ENCODE measurements around the gene ASXL1. TPM values are rescaled to one million over a fixed set of nuclear protein-coding genes. Genes with fewer than 3 reads are reported as not detected.

ASXL1 gene
- total and polyA plus RNA-seq, 9 donors: 31.6 to 85.1 (median 67.9) TPM

- peak; percentile 62 to 85 (median 73) for DNase-seq
- Histone ChIP-seq H3K4me3 (peak overlapping the region; percentile 38), H3K4me1 (ENCODE audit: insufficient read depth) (peaks cover 10% of the 10 kb centered on the region), H3K9me3 (no peaks in the 10 kb centered on the region), H3K27ac (no peak overlapping the region), H3K27me3 (no peaks in the 10 kb centered on the region), H3K36me3 (no peaks in the 10 kb centered on the region)
- WGBS, 3 donors: 2 to 3% (median 3%) methylated on average over 11 to 36 of the region's 36 CpGs
- intact Hi-C loops (cut with DNase I): loop anchor here in 1 of 4 donors (5.0 kb wide), 1 partner anchor 95 kb away; no protein-coding TSS in a partner anchor
- TF ChIP-seq POLR2A (IDR thresholded peaks at IDR 0.05): no peak
- TF ChIP-seq, protein P1, sequence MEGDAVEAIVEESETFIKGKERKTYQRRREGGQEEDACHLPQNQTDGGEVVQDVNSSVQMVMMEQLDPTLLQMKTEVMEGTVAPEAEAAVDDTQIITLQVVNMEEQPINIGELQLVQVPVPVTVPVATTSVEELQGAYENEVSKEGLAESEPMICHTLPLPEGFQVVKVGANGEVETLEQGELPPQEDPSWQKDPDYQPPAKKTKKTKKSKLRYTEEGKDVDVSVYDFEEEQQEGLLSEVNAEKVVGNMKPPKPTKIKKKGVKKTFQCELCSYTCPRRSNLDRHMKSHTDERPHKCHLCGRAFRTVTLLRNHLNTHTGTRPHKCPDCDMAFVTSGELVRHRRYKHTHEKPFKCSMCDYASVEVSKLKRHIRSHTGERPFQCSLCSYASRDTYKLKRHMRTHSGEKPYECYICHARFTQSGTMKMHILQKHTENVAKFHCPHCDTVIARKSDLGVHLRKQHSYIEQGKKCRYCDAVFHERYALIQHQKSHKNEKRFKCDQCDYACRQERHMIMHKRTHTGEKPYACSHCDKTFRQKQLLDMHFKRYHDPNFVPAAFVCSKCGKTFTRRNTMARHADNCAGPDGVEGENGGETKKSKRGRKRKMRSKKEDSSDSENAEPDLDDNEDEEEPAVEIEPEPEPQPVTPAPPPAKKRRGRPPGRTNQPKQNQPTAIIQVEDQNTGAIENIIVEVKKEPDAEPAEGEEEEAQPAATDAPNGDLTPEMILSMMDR (IDR thresholded peaks at IDR 0.05): peak; percentile 73 to 86 (median 80)
These were observed 98.8 kb downstream of the ASXL1 start for GRCh38 chr20:32456869-32457478.

GRCh38 chr20:32457479-32457986, 99.4 kb downstream of the ASXL1 start:
- H3K4me1 ChIP-seq (ENCODE audit: insufficient read depth): peaks cover 10% of the 10 kb centered on the region
- no peak for TF ChIP-seq POLR2A (IDR thresholded peaks at IDR 0.05)
- TF ChIP-seq, protein P1 (IDR thresholded peaks at IDR 0.05): no peak
- TF ChIP-seq EP300 (IDR thresholded peaks at IDR 0.05): no peak
- no peak overlapping the region for H3K27ac ChIP-seq
- DNase-seq: peak; percentile 65 to 82 (median 73)
- H3K4me3 ChIP-seq: peak overlapping the region; percentile 38
- H3K9me3 ChIP-seq: no peaks in the 10 kb centered on the region
- 3 to 7% (median 3%) methylated on average over 12 to 29 of the region's 29 CpGs for WGBS, 3 donors
- intact Hi-C loops (cut with DNase I): loop anchor here in 1 of 4 donors (5.0 kb wide), 1 partner anchor 95 kb away; no protein-coding TSS in a partner anchor
- no peaks in the 10 kb centered on the region for H3K36me3 ChIP-seq
- H3K27me3 ChIP-seq: no peaks in the 10 kb centered on the region

GRCh38 chr20:32458061-32458836, 100.1 kb downstream of the ASXL1 start:
- intact Hi-C loops (cut with DNase I): loop anchor here in 1 of 4 donors (5.0 kb wide), 1 partner anchor 96 kb away; no protein-coding TSS in a partner anchor
- H3K36me3 ChIP-seq: no peaks in the 10 kb centered on the region
- H3K4me1 ChIP-seq (ENCODE audit: insufficient read depth): peaks cover 11% of the 10 kb centered on the region
- no peaks in the 10 kb centered on the region for H3K9me3 ChIP-seq
- no peak for TF ChIP-seq EP300 (IDR thresholded peaks at IDR 0.05)
- TF ChIP-seq POLR2A (IDR thresholded peaks at IDR 0.05): no peak
- TF ChIP-seq, protein P1 (IDR thresholded peaks at IDR 0.05): no peak
- no peaks in the 10 kb centered on the region for H3K27me3 ChIP-seq
- H3K4me3 ChIP-seq: no peak overlapping the region
- H3K27ac ChIP-seq: no peak overlapping the region
- WGBS, 3 donors: 77 to 85% (median 79%) methylated on average over 10 of the region's 10 CpGs
- peak in 1 of 5 donors; percentile 40 for DNase-seq

DNA sequence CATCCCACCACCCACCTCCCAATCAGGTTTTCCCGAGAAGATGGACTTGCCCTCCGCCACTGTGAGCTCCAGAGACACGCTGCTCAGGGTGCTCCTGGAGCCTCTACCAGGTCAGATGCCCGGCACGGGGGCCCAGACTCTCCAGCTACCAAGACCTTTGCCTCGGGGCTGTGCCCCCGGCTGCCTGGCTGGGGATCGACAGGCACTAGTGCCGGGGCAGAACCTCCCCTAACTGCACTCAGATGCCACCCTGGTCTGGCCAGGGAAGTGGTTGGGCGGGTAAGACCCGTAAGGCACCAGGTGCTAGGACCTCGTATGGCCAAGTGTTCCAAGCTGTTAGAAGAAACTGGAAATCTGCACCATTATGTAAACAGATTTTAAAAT, 100.7 kb downstream of the ASXL1 start:
- no peak for TF ChIP-seq POLR2A (IDR thresholded peaks at IDR 0.05)
- Histone ChIP-seq H3K36me3 (no peaks in the 10 kb centered on the region), H3K27ac (no peak overlapping the region), H3K4me1 (ENCODE audit: insufficient read depth) (peaks cover 12% of the 10 kb centered on the region), H3K27me3 (no peaks in the 10 kb centered on the region), H3K9me3 (no peaks in the 10 kb centered on the region), H3K4me3 (no peak overlapping the region)
- DNase-seq: peak in 1 of 5 donors; percentile 35
- intact Hi-C loops (cut with DNase I): loop anchor here in 1 of 4 donors (5.0 kb wide), 1 partner anchor 97 kb away; no protein-coding TSS in a partner anchor
- 83 to 94% (median 86%) methylated on average over 12 of the region's 12 CpGs for WGBS, 3 donors

Data from ovary (tissue), 9 donors.